Measurements from ENCODE around the gene MRPL48.

MRPL48 gene

DNA sequence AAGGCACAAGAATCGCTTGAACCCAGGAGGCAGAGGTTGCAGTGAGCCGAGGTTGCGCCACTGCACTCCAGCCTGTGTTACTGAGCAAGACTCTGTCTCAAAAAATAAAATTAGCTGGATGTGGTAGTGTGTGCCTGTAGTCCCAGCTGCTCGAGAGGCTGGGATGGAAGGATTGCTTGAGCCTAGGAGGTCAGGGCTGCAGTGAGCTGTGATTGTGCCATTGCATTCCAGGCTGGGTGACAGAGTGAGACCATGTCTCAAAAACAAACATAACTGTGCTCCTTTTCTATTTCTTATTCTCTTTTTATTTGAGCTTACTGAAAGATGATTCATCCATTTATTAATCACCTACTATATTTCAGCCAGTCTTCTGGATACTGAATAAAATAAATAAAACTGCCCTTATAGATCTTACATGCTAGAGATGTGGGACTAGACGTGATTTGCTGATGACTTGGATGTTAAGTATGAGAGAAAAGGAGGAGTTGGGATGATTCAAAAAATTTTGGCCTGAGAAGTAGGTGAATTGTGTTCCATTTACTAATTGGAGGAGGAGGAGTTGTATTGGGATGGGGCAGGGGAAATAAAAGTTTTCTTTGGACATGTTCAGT lies 107.2 kb downstream of the MRPL48 start:
- no peak for DNase-seq

DNA sequence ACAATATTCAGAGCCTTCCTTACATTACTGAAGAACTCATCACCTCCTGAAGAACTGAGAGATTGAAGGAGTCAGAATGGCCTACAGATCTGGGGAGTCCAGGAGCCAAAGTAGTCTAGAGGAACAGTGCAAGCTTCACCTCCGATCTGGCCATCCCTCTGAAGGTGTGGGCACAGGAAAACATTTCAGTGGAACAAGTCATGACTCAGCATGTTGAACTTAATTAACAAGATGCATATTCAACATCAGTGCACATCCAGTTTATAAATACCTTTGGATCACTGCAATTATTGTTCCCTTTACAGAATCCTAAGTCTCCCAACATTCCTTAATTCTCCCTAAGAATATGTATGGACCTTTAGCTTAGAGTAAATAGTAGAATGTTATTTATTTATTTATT lies 114.6 kb downstream of the MRPL48 start:
- DNase-seq = no peak

- DNase-seq = no peak
These were observed 119.5 kb downstream of the MRPL48 start for GRCh38 chr11:73907191-73907590.

GRCh38 chr11:73912026-73912425 lies 124.4 kb downstream of the MRPL48 start:
- DNase-seq = no peak

DNA sequence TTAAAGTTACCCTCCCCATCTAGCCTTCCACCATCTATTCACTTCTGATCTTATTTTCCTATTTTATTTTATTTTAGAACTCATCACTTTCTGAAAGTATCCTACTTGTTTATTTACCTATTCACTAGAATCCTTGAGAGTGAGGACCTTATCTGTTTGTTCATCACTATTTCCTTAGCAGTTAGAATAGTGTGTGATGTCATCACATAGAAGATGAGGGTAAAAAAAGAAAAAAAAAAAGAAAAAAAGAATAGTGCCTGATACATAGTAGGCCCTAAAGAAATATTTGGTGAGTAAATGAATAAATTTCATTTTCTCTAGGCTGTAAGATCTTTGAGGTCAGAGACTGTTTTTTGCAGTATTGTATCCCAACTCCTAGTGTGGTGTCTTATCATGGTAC lies 125.8 kb downstream of the MRPL48 start:
- DNase-seq = no peak

GRCh38 chr11:73914284-73914683 lies 126.6 kb downstream of the MRPL48 start:
- no peak for DNase-seq

Measured in T-helper 1 cell (primary cell).